K562 (cell line): Measurements from ENCODE around the gene FARP2. TPM values are rescaled to one million over a fixed set of nuclear protein-coding genes. Genes with fewer than 3 reads are reported as not detected.

Source experiments
- ATAC-seq: fragments of 200-7000 bp; cut with Tn5 transposase; 3 replicates; pipeline ENCODE4 v1.9.1; 2020; ENCODE audit warnings: moderate library complexity
- BruUV-seq: library from RNA; stranded (reverse); fragments of 400-500 nt; replicated peaks from 2 replicates; lab custom pipeline; 2021; lab: Mats Ljungman, UMichigan
- CTCF ChIA-PET: fragments of 300-600 bp; formaldehyde crosslinking; extraction: SDS; loops from one replicate; lab custom pipeline; 2021; ENCODE audit warnings: low intra/inter-chr PET ratio; lab: Yijun Ruan, JAX
- POLR2A ChIA-PET: fragments of 300-600, 350-650 bp; sonication (Branson Sonifier 250); formaldehyde crosslinking; extraction: SDS; loops from one replicate; lab custom pipeline; 2021; ENCODE audit warnings: antibody characterized with exemption, inconsistent platforms; lab: Yijun Ruan, JAX
- DNase-seq, 4 experiments: peaks; one replicate each; pipeline versions ENCODE4 v3.0.0 to v3.0.0-alpha.2; 2011 to 2018; ENCODE audit warnings: low spot score in 3 of 4, mixed read lengths in 3 of 4; ENCODE audit errors: extremely low read depth in 1 of 4
- FAIRE-seq: peaks from 2 replicates; lab custom pipeline; 2011; peaks lifted over from hg19 to GRCh38; lab: Jason Lieb, UNC
- H2AFZ ChIP-seq: 2 replicates; pipeline ENCODE4 v1.6.0; 2011; ENCODE audit warnings: low read depth, low read length, control low read depth, inconsistent platforms
- H3K27ac ChIP-seq: fragments of 200-600 bp; 3 replicates; pipeline ENCODE4 v1.8.0; 2011; ENCODE audit warnings: low read depth, mild to moderate bottlenecking, control low read depth, inconsistent platforms, low read length, moderate library complexity, mixed read lengths; ENCODE audit errors: extremely low read depth
- H3K27me3 ChIP-seq, 2 experiments: fragments of 300-600 bp in 1 of 2; 2 replicates in 1 of 2; 3 replicates in 1 of 2; pipeline versions ENCODE4 v1.6.0 to v1.8.0; 2011; ENCODE audit warnings: inconsistent platforms in 2 of 2, low read length in 2 of 2, mild to moderate bottlenecking in 1 of 2, mixed read lengths in 1 of 2, moderate library complexity in 1 of 2; ENCODE audit not compliant: control insufficient read depth in 2 of 2, insufficient read depth in 2 of 2
- H3K36me3 ChIP-seq: fragments of 300-600 bp; 3 replicates; pipeline ENCODE4 v1.8.0; 2011; ENCODE audit warnings: mild to moderate bottlenecking, low read length, inconsistent platforms; ENCODE audit not compliant: control insufficient read depth, insufficient read depth
- H3K4me1 ChIP-seq, 2 experiments: fragments of 200-600 bp in 1 of 2; replicated peaks in 1 of 2; 2 replicates in 1 of 2; 3 replicates in 1 of 2; pipeline versions ENCODE4 v1.5.1 to v1.8.0; 2011; ENCODE audit warnings: inconsistent platforms in 2 of 2, low read length in 2 of 2, mild to moderate bottlenecking in 1 of 2, mixed read lengths in 1 of 2, moderate library complexity in 1 of 2; ENCODE audit not compliant: control insufficient read depth in 2 of 2, insufficient read depth in 2 of 2
- H3K4me2 ChIP-seq: 2 replicates; pipeline ENCODE4 v1.6.1; 2011; ENCODE audit warnings: low read length, control low read depth, inconsistent platforms, mixed read lengths; ENCODE audit not compliant: insufficient read depth
- H3K4me3 ChIP-seq: fragments of 200-600 bp; sonication (generic), shearing (Covaris generic); 2 replicates; pipeline ENCODE4 v1.5.1; 2016; ENCODE audit warnings: control low read depth, inconsistent platforms
- H3K79me2 ChIP-seq: fragments of 200-600 bp; 3 replicates; pipeline ENCODE4 v1.8.0; 2011; ENCODE audit warnings: low read length, inconsistent platforms; ENCODE audit not compliant: control insufficient read depth, insufficient read depth
- H3K9ac ChIP-seq, 2 experiments: 2 replicates each; pipeline versions ENCODE4 v1.6.0 to v1.6.1; 2011; ENCODE audit warnings: low read depth in 2 of 2, low read length in 2 of 2, control low read depth in 1 of 2, inconsistent platforms in 1 of 2, mild to moderate bottlenecking in 1 of 2, mixed read lengths in 1 of 2; ENCODE audit not compliant: insufficient read depth in 1 of 2
- H3K9me1 ChIP-seq: one replicate; pipeline ENCODE4 v1.6.0; 2011; ENCODE audit warnings: inconsistent platforms, mild to moderate bottlenecking, low read length, moderate library complexity; ENCODE audit not compliant: control insufficient read depth, insufficient read depth
- H3K9me3 ChIP-seq: replicated peaks from 2 replicates; pipeline ENCODE4 v1.5.1; 2011; ENCODE audit warnings: low read depth, low read length, inconsistent platforms; ENCODE audit not compliant: control insufficient read depth, insufficient read depth
- H4K20me1 ChIP-seq: replicated peaks from 2 replicates; pipeline ENCODE4 v1.6.1; 2011; ENCODE audit warnings: low read length, inconsistent platforms, mixed read lengths; ENCODE audit not compliant: control insufficient read depth, insufficient read depth
- ADNP ChIP-seq: fragments of 200-800 bp; sonication (Bioruptor generic); IDR thresholded peaks from 2 replicates; pipeline ENCODE4 v1.6.1; 2016; ENCODE audit warnings: missing genetic modification characterization, missing compliant biosample characterization
- ARHGAP35 ChIP-seq: fragments of 450-650 bp; IDR thresholded peaks from 2 replicates; pipeline ENCODE4 v1.6.1; 2018; ENCODE audit not compliant: partially characterized antibody
- FOXJ2 ChIP-seq: fragments of 200-800 bp; sonication (Bioruptor generic); IDR thresholded peaks from 2 replicates; pipeline ENCODE4 v1.6.1; 2016; ENCODE audit warnings: missing genetic modification characterization, missing compliant biosample characterization
- FOXP1 ChIP-seq: sonication (generic); formaldehyde crosslinking; IDR thresholded peaks from 2 replicates; pipeline ENCODE4 v1.8.0; 2022; ENCODE audit warnings: mild to moderate bottlenecking, missing genetic modification reagents
- HNRNPL ChIP-seq: fragments of 200-400 bp; formaldehyde crosslinking; IDR thresholded peaks from 2 replicates; pipeline ENCODE4 v1.6.1; 2017; ENCODE audit warnings: low read depth, mild to moderate bottlenecking, low read length
- KDM4B ChIP-seq, 2 experiments: fragments of 450-650 bp in 1 of 2; sonication (generic) in 1 of 2; IDR thresholded peaks; 2 replicates each; pipeline ENCODE4 v1.6.1; 2016 to 2017; ENCODE audit warnings: borderline replicate concordance in 2 of 2, antibody characterized with exemption in 1 of 2, low read depth in 1 of 2, mild to moderate bottlenecking in 1 of 2
- NR4A1 ChIP-seq, 2 experiments: fragments of 250-450 bp in 1 of 2; fragments of 450-650 bp in 1 of 2; sonication (Bioruptor Pico) in 1 of 2; IDR thresholded peaks; 2 replicates each; pipeline versions ENCODE4 v1.4.0 to v1.6.1; 2016 to 2020; ENCODE audit warnings: mild to moderate bottlenecking in 2 of 2, missing compliant biosample characterization in 1 of 2, missing genetic modification characterization in 1 of 2, moderate library complexity in 1 of 2
- STAT5B ChIP-seq: fragments of 250-450 bp; sonication (Bioruptor Pico); IDR thresholded peaks from 2 replicates; pipeline ENCODE4 v1.8.0; 2021; ENCODE audit warnings: mild to moderate bottlenecking, inconsistent platforms
- WGBS: fragments of 100-300 bp; shearing (Covaris generic); methylation state at CpG from one replicate; pipeline ENCODE4 v1.1.6; 2016; ENCODE audit warnings: low coverage, mixed read lengths; ENCODE audit not compliant: insufficient coverage; ENCODE audit errors: missing lambda C conversion rate; 5-methylcytosine and 5-hydroxymethylcytosine counted together
- in situ Hi-C: fragments of 300-500 bp; cut with MboI; formaldehyde crosslinking; loops from 4 replicates; pipeline ENCODE4 v1.15.0; 2018; ENCODE audit warnings: inconsistent platforms, mixed read lengths
- intact Hi-C: fragments of 100-400 bp; cut with micrococcal nuclease; formaldehyde crosslinking; loops from 2 replicates; pipeline ENCODE4 v1.14.2; 2022
- polyA plus RNA-seq, 8 experiments: library from polyadenylated mRNA; depleted of rRNA in 4 of 8; stranded (reverse) in 5 of 8; unstranded in 3 of 8; fragments of >200 nt; fragmentation: Nextera tagmentation in 2 of 8; fragmentation: Illumina TruSeq in 1 of 8; extraction: Ambion mirVana in 2 of 8; extraction: Trizol in 1 of 8; gene quantifications; 2 replicates each; pipeline versions ENCODE4 v1.2.1 to v1.2.3, GENCODE V29; 2011 to 2014; ENCODE audit warnings: inconsistent platforms in 1 of 8, missing spikeins in 1 of 8
- total RNA-seq, 7 experiments: library from RNA; depleted of rRNA in 6 of 7; stranded (reverse); fragments of >200 nt in 6 of 7; fragmentation: Illumina TruSeq in 2 of 7; extraction: Trizol in 2 of 7; gene quantifications; 2 replicates each; pipeline versions ENCODE4 v1.2.1 to v1.2.3, GENCODE V29; 2011 to 2021; ENCODE audit warnings: low replicate concordance in 1 of 7
- TF ChIP-seq, protein P1 (sequence below): sonication (generic); IDR thresholded peaks from 2 replicates; pipeline ENCODE4 v1.6.1; 2016

The FARP2 gene
- total and polyA plus RNA-seq, 9 of the 15 experiments (the other 6 are each of a cell fraction or from before 2014, with no cell fraction given), result 4.1 to 38.1 (median 21.1) TPM

DNA sequence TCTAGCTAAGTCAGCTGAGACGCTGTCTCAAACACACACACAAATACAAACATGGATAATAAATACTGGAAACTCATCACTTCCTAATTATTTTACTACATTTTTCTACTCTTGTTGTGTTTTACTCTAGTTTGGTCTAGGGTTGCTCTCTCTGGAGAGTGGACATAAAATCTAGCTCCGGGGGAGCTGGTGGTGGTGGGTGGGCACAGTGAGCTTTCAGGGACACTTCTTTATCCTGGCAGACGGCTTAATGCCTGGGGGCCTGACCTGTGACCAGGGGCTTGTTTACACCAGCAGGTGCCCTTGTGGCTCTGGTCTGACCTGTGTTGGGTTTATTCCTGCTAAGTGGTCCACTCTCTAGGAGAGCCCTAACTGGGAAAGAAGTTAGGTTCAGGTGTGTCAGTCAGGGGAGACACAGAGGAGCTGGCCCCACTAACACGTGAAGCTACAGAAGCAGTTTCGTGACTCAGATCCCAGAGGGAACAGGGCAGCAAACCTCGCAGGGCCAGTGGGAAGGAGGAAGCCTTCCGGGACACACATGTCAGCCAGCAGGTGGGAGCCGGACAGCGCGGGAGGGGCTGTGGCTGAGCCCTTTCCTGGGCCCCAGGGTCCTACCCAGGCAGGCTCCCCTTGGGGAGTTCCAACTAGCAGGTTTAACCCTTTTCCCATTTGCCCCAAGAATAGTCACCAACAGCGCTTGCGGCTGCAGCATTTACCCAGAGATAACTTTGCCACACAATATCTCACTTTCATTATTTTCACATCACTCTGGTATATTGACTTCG is 180.0 kb downstream of the FARP2 start:
- H3K27me3 ChIP-seq, result peaks cover under 1 to 17% of the 10 kb centered on the region in 2 experiments
- 0 out of 2 replicates have a peak overlapping the region, but pooled peaks have one; percentile 16 for H2AFZ ChIP-seq
- TF ChIP-seq HNRNPL (no peak), ARHGAP35 (no peak), FOXP1 (CRISPR knock-in tag) (no peak), NR4A1 (CRISPR knock-in tag; IDR thresholded peaks at IDR 0.05) (no peak), NR4A1 (tag; IDR thresholded peaks at IDR 0.05) (no peak), ADNP (tag) (no peak), KDM4B (IDR thresholded peaks at IDR 0.05; ENCODE audit: borderline replicate concordance in 2 of 2, low read depth in 1 of 2) (no peak), FOXJ2 (no peak), STAT5B (CRISPR knock-in tag) (no peak)
- TF ChIP-seq, protein P1, sequence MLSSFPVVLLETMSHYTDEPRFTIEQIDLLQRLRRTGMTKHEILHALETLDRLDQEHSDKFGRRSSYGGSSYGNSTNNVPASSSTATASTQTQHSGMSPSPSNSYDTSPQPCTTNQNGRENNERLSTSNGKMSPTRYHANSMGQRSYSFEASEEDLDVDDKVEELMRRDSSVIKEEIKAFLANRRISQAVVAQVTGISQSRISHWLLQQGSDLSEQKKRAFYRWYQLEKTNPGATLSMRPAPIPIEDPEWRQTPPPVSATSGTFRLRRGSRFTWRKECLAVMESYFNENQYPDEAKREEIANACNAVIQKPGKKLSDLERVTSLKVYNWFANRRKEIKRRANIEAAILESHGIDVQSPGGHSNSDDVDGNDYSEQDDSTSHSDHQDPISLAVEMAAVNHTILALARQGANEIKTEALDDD, result no peak
- intact Hi-C loops, result no loop called here
- no peak overlapping the region for H3K4me2 ChIP-seq
- 27% methylated on average over 9 of the region's 13 CpGs for WGBS
- H3K4me3 ChIP-seq, result no peak overlapping the region
- no peak overlapping the region for H3K27ac ChIP-seq
- FAIRE-seq (no peak), ATAC-seq (no peak), DNase-seq (no peak)
- in situ Hi-C loops, result no loop called here
- H3K9me3 ChIP-seq, result no peaks in the 10 kb centered on the region
- H3K36me3 ChIP-seq, result no peaks in the 10 kb centered on the region
- ChIA-PET POLR2A (no interaction called here), CTCF (no interaction called here)
- H3K9me1 ChIP-seq, result no peaks in the 10 kb centered on the region
- peaks cover 5 to 29% of the 10 kb centered on the region in 2 experiments; a peak in 3 of 5 replicates for H3K4me1 ChIP-seq
- peak overlapping the region in 1 of 2 experiments; percentile 58; a peak in 1 of 4 replicates for H3K9ac ChIP-seq
- BruUV-seq, result no TSS peak
- H3K79me2 ChIP-seq, result no peaks in the 10 kb centered on the region
- H4K20me1 ChIP-seq, result no peaks in the 10 kb centered on the region
